ENCODE measurements around the gene GFI1B. TPM values are rescaled to one million over a fixed set of nuclear protein-coding genes. Genes with fewer than 3 reads are reported as not detected.

The GFI1B gene
- total RNA-seq, 1 experiment from 2014 or later = not detected

- no peaks in the 10 kb centered on the region; the same call in 1 of the 2 replicates for H4K20me1 ChIP-seq (ENCODE audit: low read length)
- H3K9me3 ChIP-seq (ENCODE audit: low read length) = no peaks in the 10 kb centered on the region
- DNase-seq (no peak), ATAC-seq (no peak)
- BruUV-seq (replicated peaks) = no TSS peak
- no peaks in the 10 kb centered on the region for H3K27me3 ChIP-seq (ENCODE audit: low read length)
- H3K4me1 ChIP-seq (ENCODE audit: insufficient read depth, low read length) = peaks cover 12% of the 10 kb centered on the region
- no peaks in the 10 kb centered on the region for H3K36me3 ChIP-seq (ENCODE audit: low read depth, low read length)
- TF ChIP-seq EZH2 (IDR thresholded peaks at IDR 0.05; ENCODE audit: low read length, unreplicated experiment) (no peak), EZH2phosphoT487 (IDR thresholded peaks at IDR 0.05; ENCODE audit: borderline replicate concordance, low read length) (no peak), CTCF (conservative IDR thresholded peaks at IDR 0.05; ENCODE audit: low read depth, low read length) (no peak)
- no peaks in the 10 kb centered on the region for H3F3A ChIP-seq (ENCODE audit: low read length, unreplicated experiment)
- ChIA-PET POLR2A (ENCODE audit: unreplicated experiment) (no interaction called here), CTCF (no interaction called here)
- no peaks in the 10 kb centered on the region for H3K9me2 ChIP-seq (replicated peaks; ENCODE audit: low read length)
- intact Hi-C loops (cut with micrococcal nuclease) = no loop called here
- H3K9ac ChIP-seq (ENCODE audit: low read length) = no peak overlapping the region
- peaks cover 33% of the 10 kb centered on the region for H3K79me2 ChIP-seq (ENCODE audit: low read length)
- H3K4me2 ChIP-seq (ENCODE audit: low read length) = no peak overlapping the region
- H3K27ac ChIP-seq (ENCODE audit: low read length) = no peak overlapping the region
- no peak overlapping the region for H3K4me3 ChIP-seq (ENCODE audit: low read length)
- no peak overlapping the region for H2AFZ ChIP-seq (ENCODE audit: low read length)
Observed at GRCh38 chr9:133028221-133028620, 49.7 kb downstream of the GFI1B start.

- POLR2A ChIA-PET (ENCODE audit: unreplicated experiment) = interaction anchor here (0.7 to 0.9 kb wide), 2 partner anchors 114 to 335 kb away, joined by 4 to 5 read pairs; no protein-coding TSS in a partner anchor
- no peaks in the 10 kb centered on the region for H3K9me2 ChIP-seq (replicated peaks; ENCODE audit: low read length)
- H3K79me2 ChIP-seq (ENCODE audit: low read length) = peaks cover 51% of the 10 kb centered on the region
- H2AFZ ChIP-seq (ENCODE audit: low read length) = peak overlapping the region; percentile 78
- peak overlapping the region; percentile 35; the same call in 1 of the 2 replicates for H3K27ac ChIP-seq (ENCODE audit: low read length)
- no peaks in the 10 kb centered on the region; the same call in 1 of the 2 replicates for H4K20me1 ChIP-seq (ENCODE audit: low read length)
- no peak for DNase-seq
- peak overlapping the region; percentile 96 for H3K9ac ChIP-seq (ENCODE audit: low read length)
- peak overlapping the region; percentile 89 for H3K4me2 ChIP-seq (ENCODE audit: low read length)
- CTCF ChIA-PET = interaction anchor here (1.2 to 1.4 kb wide), 2 partner anchors 8 to 114 kb away, joined by 5 to 9 read pairs; no protein-coding TSS in a partner anchor
- H3F3A ChIP-seq (ENCODE audit: low read length, unreplicated experiment) = no peaks in the 10 kb centered on the region
- peaks cover 12% of the 10 kb centered on the region for H3K4me1 ChIP-seq (ENCODE audit: insufficient read depth, low read length)
- no peaks in the 10 kb centered on the region for H3K9me3 ChIP-seq (ENCODE audit: low read length)
- TF ChIP-seq EZH2phosphoT487 (IDR thresholded peaks at IDR 0.05; ENCODE audit: borderline replicate concordance, low read length) = no peak
- no peak for TF ChIP-seq CTCF (conservative IDR thresholded peaks at IDR 0.05; ENCODE audit: low read depth, low read length)
- TF ChIP-seq EZH2 (IDR thresholded peaks at IDR 0.05; ENCODE audit: low read length, unreplicated experiment) = no peak
- intact Hi-C loops (cut with micrococcal nuclease) = loop anchor here (2.0 kb wide), 1 partner anchor 119 kb away; no protein-coding TSS in a partner anchor
- H3K36me3 ChIP-seq (ENCODE audit: low read depth, low read length) = no peaks in the 10 kb centered on the region
- TSS peak; percentile 97 for BruUV-seq (replicated peaks)
- H3K27me3 ChIP-seq (ENCODE audit: low read length) = no peaks in the 10 kb centered on the region
- H3K4me3 ChIP-seq (ENCODE audit: low read length) = peak overlapping the region; percentile 99
- ATAC-seq = peak; percentile 2; the same call in 1 of the 2 replicates
Observed at GRCh38 chr9:133029994-133030316, 51.5 kb downstream of the GFI1B start.

All from PC-3 (cell line).